Measurements from ENCODE around the gene LZIC.
"Not testable (repeated sequence)": the region's sequence is repeated elsewhere in the genome, so short reads cannot be mapped to it uniquely, and the experiment has no call there.

Gene LZIC

DNA sequence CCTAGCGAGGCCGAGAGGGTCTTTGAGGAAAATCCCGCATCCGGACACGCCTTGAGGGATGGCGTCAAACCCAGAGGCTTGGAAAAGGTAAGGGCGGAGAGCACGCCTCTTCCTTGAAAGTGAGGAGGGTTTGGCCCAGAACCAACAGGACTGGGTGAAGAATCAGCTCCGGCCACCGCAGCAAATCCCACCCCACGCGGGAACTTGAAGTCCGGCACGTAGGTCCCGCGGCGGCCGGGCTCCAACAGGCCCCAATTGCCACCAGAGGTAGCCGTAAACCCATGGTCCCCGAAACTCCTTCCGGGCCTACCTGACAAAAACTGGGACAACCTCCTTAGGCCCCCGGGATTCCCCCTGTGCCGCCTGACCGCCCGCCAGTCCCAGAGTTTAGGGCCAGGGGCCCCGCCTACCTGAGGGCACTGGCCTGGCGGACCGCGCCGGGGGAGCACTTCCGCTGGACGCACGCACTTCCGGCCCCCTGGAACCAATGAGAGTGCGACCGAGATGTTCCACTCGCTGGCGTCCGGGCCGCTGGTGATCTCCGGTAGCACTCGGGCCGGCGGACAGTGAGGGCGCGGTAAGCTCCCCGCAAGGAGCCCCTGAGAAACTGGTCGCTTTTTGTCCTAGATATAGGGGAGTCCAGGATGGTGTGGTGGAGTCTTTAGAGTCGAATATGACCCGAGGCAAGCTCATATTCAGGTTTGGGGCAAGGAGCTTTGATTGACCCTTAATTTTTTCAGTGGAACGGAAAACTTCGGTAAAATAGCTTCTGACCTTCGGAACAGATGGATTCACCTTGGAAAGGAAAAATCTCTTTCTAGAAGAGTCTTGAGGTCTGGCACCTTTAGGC, at the start of gene LZIC, which contains the start of gene NMNAT1:
Gene LZIC, minus strand, starts transcription at position 453 of the 850 bp plus-strand sequence. CDS start 6,772 bp downstream, outside the sequence.
Gene NMNAT1, plus strand, starts transcription at position 537 of the 850 bp plus-strand sequence. CDS start 28,599 bp downstream, outside the sequence.
- DNase-seq (ENCODE audit: low read depth) = peak; percentile 98

GRCh38 chr1:9992910-9993309, 49.7 kb upstream of the LZIC start:
- no peak for DNase-seq (ENCODE audit: low read depth)

- DNase-seq (ENCODE audit: low read depth) = no peak
Measured at GRCh38 chr1:9990944-9991343, 47.8 kb upstream of the LZIC start.

DNA sequence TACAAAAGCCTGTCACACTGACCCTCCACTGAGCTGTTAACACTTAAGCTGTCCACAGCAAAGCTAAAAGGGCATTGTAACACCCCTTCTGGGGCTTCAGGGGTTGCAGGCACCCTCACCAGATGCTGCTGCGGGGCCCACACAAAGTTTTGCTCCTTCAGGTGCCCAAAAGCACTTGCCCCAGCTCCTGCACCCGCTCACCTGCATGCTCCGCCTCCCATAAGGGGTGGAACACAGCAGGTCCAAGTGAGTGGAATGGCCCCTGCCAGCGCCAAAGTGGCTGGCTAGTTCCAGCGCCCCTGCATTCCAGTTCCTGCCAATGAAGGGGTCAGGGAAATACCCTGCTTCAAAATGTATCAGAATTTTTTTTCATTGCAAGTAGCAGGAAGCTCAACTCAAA, 46.6 kb upstream of the LZIC start:
- no peak for DNase-seq (ENCODE audit: low read depth)

- peak; percentile 75 for DNase-seq (ENCODE audit: low read depth)
Measured at GRCh38 chr1:9985001-9985400, 41.8 kb upstream of the LZIC start.

DNA sequence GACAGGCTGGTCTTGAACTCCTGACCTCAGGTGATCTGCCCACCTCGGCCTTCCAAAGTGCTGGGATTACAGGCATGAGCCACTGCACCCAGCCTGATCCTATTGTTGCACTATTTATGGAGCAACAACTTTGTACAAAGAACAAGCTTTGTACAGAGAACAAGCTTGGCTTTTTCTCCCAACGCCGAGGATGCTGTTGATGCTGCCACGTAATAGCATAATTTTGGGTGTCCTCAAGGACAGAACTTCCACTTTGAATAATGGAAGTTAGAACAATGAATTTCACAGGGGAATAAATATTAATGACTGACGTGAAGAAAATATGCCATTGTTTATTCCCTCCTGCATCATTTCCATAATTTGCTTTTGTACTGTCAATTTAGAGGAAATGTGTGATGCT, 41.1 kb upstream of the LZIC start:
- no peak for DNase-seq (ENCODE audit: low read depth)

- peak; percentile 10 for DNase-seq (ENCODE audit: low read depth)
Measured at GRCh38 chr1:9960706-9961562, 17.7 kb upstream of the LZIC start.

DNA sequence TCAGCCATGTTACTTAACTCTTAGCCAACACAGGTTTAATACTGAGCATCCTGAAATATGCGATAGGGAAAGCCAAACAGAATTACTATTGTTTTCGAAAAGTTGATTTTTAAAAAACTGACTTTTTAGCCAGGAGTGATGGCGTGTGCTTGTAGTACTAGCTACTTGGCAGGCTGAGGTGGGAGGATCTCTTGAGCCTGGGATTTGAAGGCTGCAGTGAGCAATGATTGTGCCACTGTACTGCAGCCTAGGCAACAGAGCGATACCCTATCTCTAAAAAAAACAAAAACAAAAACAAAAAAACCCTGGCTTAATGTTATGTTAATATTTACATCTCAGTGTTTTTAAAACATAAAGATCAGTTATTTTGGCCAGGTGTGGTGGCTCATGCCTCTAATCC, 16.8 kb upstream of the LZIC start:
- DNase-seq (ENCODE audit: low read depth) = no peak

DNA sequence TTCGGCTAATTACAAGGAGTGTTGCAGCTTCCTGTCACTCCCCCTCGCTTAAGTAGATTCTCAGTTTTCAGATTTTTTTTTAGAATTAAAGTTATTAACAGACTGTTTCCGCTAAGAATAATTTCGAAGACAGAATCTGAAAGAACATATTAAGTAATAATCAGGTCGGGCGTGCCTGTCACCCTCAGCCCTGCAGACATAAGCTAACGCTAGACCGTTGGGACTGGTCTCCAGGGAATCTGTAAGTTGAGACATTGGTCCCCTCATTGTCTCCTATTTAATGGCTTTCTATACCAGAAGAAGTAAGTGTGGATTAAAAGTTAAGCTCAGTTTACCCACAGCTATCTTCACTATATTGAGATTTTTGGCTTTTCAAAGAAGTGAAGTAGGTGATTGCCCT, 14.5 kb upstream of the LZIC start:
- DNase-seq (ENCODE audit: low read depth) = no peak

- no peak for DNase-seq (ENCODE audit: low read depth)
Measured at GRCh38 chr1:9946315-9946714, 3.1 kb upstream of the LZIC start.

- DNase-seq (ENCODE audit: low read depth) = peak; percentile 62
Measured at GRCh38 chr1:9942399-9942938, 722 bp downstream of the LZIC start.

- DNase-seq (ENCODE audit: low read depth) = no peak
Measured at GRCh38 chr1:9929431-9930385, 13.5 kb downstream of the LZIC start.

DNA sequence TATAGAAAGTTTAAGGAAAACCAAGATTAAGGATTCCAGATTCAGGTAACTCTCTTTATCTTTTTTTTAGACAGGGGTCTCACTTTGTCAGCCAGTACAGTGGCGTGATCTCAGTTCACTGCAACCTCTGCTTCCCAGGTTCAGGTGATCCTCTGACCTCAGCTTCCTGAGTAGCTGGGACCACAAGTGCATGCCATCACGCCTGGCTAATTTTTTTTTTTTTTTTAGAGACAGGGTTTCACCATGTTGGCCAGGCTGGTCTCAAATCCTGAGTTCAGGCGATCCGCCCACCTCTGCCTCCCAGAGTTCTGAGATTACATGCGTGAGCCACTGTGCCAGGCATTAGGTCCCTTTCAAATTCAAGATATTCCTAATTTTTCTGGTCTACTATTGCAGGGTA, 15.9 kb downstream of the LZIC start:
- DNase-seq (ENCODE audit: low read depth) = no peak

DNA sequence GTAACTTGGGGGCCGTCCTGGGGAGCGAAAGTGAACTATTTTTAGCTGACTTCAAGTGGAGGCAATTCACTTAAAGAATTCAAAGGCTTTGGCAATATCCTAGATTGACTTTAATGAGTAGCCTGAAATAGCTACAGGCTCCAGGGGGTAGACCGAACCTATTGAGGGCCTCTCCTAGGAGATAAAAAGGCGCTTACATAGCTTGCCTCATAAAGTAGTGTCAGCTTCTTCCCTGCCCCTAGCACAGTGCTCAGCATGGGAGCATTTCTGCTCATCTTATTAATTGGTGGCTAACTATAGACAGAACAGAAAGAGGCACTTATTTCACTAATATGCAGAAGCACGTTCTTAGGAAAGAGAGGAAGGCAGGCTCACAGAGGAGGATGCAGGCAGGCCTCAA, 20.8 kb downstream of the LZIC start:
- DNase-seq (ENCODE audit: low read depth) = no peak

DNA sequence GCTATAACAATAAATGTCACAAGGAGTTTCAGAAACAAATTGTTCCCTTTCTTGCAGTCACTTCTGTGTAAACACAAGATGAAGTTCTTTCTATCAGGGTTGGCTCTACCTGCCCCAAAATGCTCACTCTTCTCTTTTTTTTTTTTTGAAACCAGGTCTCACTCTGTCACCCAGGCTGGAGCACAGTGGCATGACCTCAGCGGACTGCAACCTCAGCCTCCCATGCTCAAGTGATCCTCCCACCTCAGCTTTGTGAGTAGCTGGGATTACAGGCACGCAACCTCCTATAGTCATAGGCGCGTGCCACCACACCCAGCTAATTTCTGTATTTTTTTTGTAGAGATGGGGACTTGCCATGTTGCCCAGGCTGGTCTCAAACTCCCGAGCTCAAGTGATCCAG, 22.6 kb downstream of the LZIC start:
- DNase-seq (ENCODE audit: low read depth) = no peak

DNA sequence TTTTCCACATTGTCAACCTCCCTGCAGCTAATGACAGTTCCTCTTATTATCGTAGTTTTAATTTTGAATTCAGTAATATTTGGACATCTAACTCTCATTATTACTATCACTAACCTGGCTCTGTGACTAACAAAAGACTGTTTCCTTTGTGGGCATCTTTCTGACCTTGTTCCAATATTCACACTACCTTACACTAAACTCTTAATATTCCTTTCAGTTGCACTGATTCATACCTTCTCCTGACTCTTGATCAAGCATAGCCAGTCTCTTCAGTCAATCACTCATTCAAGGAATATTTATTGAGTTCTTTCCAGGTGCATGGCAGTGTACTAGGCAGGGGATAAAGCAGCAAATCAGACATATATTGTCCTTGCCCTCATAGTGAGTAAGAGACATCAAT, 25.3 kb downstream of the LZIC start:
- no peak for DNase-seq (ENCODE audit: low read depth)

GRCh38 chr1:9917495-9917894, 25.7 kb downstream of the LZIC start:
- DNase-seq (ENCODE audit: low read depth) = not testable (repeated sequence)

DNA sequence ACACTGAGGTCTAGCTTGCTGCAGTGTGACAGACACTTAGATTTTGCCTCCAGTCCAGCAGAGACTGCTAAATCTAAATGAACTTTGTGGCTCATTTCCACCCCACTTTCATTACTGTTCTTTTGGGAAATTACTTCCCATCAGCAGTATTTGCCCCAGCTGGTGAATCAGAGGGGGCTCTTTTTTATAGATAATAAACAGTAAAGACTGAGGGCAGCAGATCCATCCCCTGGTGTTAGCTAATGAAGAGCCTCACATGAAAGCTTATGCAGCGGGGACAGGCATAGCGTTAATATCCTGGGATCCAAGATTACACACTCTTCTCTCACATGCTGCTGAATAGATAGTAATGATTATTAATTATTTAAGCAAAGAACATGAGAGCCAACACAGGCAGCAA, 26.7 kb downstream of the LZIC start:
- DNase-seq (ENCODE audit: low read depth) = no peak

DNA sequence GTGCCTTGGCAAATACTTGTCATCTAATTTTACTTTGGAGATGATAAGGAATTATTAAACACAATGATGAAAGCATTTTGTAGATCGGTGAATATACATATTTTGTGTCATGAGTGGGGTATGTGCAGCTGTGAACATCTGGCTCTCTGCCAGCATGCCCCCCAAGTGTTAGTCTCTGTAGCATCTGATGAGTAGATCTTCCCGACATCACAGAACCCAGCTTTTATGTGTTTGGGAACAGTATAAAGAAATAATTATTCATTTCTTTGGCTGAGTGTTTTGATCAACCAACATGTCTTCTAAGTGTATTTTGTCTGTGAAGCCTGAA, 28.6 kb downstream of the LZIC start:
- no peak for DNase-seq (ENCODE audit: low read depth)

DNA sequence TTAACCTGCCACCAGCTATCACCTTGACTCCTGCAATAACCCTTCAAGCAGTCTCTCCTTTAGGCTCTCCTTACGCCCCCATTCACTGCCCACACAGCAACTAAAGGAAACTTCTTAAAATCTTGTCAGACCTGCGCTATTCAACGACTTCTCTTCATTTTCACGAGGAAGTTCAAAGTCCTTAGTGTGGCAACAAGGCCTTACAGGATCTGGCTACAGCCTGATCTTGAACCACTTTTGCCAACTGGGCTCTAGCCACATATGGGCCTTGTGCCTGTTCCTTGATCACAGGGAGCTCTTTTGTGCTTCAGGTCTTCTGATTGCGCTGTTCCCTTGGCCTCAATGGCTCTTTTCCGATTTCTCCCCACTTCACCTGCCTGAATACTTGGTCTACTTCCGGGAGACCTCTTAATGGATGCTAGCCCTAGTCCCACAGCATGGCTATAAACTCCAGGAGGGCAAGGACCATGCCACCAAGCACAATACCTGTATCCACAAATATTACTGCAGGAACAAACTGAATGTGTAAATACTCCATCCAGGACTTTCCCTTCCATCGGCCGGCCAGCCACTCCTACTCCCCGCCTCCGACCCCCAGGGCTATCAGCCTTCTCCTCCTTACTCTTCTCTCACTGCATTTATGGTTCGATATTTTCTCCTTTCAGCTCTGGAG, 30.8 kb downstream of the LZIC start:
- DNase-seq (ENCODE audit: low read depth) = no peak
